GM10266 (cell line): Measurements from ENCODE around the gene UQCR10.

Experiments
- DNase-seq: peaks from one replicate; pipeline ENCODE4 v3.0.0; 2012; ENCODE audit errors: extremely low spot score
- TF ChIP-seq, protein P1 (sequence below): IDR thresholded peaks from 2 replicates; pipeline ENCODE4 v1.5.1; 2012; ENCODE audit warnings: mild to moderate bottlenecking, low read depth; ENCODE audit not compliant: control insufficient read depth, insufficient read depth; ENCODE audit errors: missing control alignments

The UQCR10 gene

DNA sequence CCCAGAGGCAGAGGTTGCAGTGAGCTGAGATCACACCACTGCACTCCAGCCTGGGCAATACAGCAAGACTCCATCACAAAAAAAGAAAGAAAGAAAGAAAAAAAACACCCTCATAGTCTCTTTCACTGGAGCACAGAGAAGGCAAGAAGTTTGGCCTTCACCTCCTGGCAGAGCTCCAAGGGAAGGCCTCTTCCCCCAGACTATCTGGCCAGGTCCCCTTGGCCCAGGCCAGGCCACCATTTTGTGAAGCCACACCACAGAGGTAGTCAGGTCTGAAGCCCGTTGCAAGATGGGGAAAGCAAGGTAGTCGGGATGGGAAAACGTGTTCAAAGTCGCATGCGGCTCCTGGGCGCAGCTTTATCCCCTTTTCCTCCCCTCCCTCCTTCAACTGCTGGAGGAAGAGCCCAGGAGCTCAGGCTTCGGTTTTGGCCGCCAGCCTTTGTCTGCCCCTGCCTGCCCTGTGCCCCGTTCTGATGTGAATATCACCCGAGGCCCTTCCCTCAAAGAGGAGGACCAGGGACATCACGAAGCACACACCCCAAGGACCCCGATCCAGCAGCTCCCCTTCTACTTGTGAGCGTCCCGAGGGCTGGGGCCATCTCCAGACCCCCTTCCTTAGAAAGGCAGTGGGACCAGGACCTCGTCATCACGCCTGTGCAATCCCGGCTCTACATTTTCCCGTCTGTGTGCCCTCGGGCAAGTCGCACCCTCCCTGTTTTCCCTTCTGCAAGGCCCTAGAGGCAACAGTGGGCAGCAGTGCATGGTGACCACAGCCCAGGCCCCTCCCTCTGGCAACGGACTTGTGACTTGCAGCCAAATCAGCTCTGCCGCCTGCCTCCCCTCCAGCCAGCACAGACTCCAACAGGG is 29.7 kb upstream of the UQCR10 start:
- no peak for DNase-seq
- TF ChIP-seq, protein P1, sequence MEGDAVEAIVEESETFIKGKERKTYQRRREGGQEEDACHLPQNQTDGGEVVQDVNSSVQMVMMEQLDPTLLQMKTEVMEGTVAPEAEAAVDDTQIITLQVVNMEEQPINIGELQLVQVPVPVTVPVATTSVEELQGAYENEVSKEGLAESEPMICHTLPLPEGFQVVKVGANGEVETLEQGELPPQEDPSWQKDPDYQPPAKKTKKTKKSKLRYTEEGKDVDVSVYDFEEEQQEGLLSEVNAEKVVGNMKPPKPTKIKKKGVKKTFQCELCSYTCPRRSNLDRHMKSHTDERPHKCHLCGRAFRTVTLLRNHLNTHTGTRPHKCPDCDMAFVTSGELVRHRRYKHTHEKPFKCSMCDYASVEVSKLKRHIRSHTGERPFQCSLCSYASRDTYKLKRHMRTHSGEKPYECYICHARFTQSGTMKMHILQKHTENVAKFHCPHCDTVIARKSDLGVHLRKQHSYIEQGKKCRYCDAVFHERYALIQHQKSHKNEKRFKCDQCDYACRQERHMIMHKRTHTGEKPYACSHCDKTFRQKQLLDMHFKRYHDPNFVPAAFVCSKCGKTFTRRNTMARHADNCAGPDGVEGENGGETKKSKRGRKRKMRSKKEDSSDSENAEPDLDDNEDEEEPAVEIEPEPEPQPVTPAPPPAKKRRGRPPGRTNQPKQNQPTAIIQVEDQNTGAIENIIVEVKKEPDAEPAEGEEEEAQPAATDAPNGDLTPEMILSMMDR: no peak

DNA sequence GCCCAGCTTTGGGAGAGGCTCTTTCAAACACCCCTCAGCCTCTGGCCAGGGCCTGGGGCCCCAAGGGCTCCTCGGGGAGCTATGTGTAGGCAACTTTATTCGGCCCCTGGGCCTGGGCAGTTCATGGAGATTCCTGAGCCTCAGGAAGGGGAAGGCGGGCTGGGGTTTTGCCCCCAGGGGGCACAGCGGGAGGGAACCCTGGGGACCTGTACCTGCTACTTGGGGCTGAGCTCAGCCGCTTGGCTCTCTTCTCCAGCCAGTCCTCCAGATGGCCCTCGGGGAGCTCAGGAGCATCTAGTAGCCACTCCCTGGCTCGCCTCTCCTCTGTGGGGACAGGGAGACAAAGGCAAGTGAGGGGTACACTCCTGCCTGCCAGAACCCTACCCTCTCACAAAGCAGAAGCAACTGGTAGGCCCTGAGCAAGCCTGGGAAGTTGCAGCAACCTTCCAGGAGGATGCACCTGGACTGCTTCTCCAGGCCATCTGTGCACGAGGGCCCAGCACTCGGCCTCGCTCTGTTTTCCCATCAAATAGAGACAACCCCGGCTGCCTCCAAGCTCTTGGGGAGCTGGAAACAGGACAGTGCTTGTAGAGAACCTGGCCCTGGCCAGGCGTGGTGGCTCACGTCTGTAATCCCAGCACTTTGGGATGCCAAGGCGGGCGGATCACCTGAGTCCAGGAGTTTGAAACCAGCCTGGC is 28.9 kb upstream of the UQCR10 start:
- TF ChIP-seq, protein P1: no peak
- DNase-seq: no peak

DNA sequence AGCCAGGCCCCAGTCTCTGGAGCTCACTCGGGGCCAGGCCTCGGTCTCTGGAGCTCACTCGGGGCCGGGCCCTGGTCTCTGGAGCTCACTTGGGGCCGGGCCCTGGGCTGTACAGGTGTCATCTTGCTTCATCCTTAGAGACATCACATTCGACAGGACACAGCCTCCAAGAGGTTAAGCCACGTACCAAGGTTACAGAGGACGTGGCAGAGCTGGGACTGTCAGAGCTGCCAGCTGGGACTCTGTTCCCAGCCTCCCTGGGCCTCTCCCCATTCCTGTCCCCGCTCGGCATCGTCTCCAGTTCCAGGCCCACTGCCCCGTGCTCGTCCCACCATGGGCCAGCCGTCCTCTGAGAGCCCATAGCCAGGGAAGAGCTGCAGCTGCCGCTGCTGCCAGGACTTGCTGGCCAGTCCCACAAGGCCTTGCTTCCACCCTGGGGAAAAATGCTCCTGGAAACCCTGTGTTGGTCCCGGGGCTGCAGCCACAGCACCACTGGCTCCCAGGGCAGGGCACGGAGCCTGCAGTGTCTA is 27.8 kb upstream of the UQCR10 start:
- TF ChIP-seq, protein P1: no peak

DNA sequence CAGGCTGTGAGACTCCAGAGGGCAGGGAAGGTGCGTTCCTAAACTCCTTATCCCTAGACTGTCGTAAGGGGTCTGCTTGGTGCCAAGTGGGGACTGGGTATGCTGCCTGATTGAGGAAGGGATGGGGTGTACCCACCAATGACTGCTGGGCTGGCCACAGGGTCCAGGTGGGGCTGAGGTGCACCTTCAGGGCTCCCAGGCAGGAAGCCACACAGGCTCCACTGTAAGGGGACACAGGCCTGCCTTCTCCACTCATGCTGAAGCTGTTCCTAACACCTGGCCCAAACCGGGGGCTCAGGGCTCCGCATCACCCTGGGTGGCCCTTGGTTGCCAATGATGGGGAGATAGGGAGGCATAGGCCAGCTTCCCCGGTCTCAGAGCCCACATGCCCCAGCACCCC is 27.0 kb upstream of the UQCR10 start:
- TF ChIP-seq, protein P1: no peak
- DNase-seq: no peak

More for the DNA sequence above, 27.8 kb upstream of the UQCR10 start:
- DNase-seq: no peak

DNA sequence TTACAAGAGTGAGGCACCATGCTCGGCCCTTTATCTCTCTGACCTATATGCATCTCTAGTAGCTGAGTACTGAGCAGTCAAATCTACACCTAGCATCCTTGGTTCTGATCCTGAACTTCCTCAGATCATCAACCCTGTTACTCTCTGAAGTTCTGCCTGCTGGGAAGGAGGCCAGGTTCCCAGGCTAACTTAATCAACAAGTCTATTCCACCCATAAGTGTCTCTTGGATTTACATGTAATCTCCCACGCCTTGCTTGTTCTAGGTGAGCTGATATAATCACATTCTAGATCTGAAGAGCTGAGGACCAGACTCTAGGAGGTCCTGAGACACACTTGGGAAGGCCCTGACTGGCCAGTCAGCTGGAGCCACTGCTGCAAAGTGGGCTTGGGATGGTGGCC is 25.2 kb upstream of the UQCR10 start:
- no peak for DNase-seq
- TF ChIP-seq, protein P1: no peak

DNA sequence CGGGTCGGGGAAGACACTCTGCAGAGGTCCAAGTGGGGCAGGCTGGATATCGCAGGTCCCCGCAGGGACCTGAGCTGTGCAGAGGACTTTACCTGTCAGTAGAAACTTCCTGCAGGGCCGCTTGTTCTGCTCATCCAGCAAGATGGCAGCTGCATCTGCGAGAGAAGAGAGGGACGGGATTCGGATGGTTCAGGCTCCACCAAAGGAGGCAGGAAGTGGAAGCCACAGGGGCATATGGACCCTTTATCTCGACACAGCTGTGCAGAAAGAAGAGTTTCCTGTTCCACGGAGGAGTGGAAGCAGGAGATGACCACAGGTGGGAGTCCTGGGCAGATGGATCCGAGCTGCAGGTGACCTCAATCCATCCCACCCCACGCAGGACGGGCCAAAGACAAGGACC is 24.8 kb upstream of the UQCR10 start:
- no peak for DNase-seq
- TF ChIP-seq, protein P1: no peak
